Spleen (tissue), 7 donors: ENCODE results near the gene WDR17.

Experiments used
- POLR2AphosphoS5 ChIP-seq, 3 donors: sonication (generic); formaldehyde crosslinking; IDR thresholded peaks; one replicate each; pipeline ENCODE4 v1.5.1; 2017; ENCODE audit warnings: antibody characterized with exemption in 3 of 3
- TF ChIP-seq, protein P1 (sequence below), 11 experiments: fragments of 200-600 bp in 7 of 11; fragments of 450-650 bp in 4 of 11; sonication (generic) in 4 of 11; IDR thresholded peaks in 8 of 11; conservative IDR thresholded peaks in 3 of 11; 1 replicate in 7 of 11; 2 replicates in 4 of 11; pipeline versions ENCODE4 v1.4.0 to v1.8.0; 2016 to 2021; ENCODE audit warnings: antibody characterized with exemption in 11 of 11, inconsistent platforms in 4 of 11, mild to moderate bottlenecking in 1 of 11
- donor health status: DM: no; HTN: no; CAD: no; lungs with moderate emphysema.
- donor health status: DM: no; HTN: no; CAD: no.
- donor health status: DM: no; HTN: no; CAD: no.

DNA sequence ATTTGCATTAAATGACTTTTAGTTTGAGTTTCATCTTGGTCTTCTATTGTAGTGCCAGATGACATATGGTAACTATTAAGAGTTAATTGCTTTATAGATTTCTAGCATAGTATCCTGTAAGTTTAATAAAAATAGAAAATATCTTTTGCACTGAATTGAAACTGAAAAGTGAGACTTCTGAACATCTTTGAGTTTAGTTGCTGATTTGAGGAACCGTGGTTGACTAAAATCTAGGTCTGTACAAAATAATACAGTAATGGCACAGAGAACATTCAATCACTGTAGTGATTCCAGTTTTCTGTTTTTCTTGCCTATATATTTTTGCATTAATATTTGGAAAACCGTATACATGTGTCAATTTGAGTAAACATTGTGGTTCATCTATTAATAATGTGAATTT is 69.0 kb downstream of the WDR17 start:
- TF ChIP-seq, protein P1, sequence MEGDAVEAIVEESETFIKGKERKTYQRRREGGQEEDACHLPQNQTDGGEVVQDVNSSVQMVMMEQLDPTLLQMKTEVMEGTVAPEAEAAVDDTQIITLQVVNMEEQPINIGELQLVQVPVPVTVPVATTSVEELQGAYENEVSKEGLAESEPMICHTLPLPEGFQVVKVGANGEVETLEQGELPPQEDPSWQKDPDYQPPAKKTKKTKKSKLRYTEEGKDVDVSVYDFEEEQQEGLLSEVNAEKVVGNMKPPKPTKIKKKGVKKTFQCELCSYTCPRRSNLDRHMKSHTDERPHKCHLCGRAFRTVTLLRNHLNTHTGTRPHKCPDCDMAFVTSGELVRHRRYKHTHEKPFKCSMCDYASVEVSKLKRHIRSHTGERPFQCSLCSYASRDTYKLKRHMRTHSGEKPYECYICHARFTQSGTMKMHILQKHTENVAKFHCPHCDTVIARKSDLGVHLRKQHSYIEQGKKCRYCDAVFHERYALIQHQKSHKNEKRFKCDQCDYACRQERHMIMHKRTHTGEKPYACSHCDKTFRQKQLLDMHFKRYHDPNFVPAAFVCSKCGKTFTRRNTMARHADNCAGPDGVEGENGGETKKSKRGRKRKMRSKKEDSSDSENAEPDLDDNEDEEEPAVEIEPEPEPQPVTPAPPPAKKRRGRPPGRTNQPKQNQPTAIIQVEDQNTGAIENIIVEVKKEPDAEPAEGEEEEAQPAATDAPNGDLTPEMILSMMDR (IDR thresholded peaks at IDR 0.05 in 8 of 11, conservative IDR thresholded peaks at IDR 0.05 in 3 of 11) = no peak
- TF ChIP-seq POLR2AphosphoS5 (IDR thresholded peaks at IDR 0.05) = no peak
